ENCODE measurements around the gene STK11IP. TPM values are rescaled to one million over a fixed set of nuclear protein-coding genes. Genes with fewer than 3 reads are reported as not detected.

The STK11IP gene, protein sequence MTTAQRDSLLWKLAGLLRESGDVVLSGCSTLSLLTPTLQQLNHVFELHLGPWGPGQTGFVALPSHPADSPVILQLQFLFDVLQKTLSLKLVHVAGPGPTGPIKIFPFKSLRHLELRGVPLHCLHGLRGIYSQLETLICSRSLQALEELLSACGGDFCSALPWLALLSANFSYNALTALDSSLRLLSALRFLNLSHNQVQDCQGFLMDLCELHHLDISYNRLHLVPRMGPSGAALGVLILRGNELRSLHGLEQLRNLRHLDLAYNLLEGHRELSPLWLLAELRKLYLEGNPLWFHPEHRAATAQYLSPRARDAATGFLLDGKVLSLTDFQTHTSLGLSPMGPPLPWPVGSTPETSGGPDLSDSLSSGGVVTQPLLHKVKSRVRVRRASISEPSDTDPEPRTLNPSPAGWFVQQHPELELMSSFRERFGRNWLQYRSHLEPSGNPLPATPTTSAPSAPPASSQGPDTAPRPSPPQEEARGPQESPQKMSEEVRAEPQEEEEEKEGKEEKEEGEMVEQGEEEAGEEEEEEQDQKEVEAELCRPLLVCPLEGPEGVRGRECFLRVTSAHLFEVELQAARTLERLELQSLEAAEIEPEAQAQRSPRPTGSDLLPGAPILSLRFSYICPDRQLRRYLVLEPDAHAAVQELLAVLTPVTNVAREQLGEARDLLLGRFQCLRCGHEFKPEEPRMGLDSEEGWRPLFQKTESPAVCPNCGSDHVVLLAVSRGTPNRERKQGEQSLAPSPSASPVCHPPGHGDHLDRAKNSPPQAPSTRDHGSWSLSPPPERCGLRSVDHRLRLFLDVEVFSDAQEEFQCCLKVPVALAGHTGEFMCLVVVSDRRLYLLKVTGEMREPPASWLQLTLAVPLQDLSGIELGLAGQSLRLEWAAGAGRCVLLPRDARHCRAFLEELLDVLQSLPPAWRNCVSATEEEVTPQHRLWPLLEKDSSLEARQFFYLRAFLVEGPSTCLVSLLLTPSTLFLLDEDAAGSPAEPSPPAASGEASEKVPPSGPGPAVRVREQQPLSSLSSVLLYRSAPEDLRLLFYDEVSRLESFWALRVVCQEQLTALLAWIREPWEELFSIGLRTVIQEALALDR
- total RNA-seq: 14.2 and 15.4 TPM in 2 replicates

DNA sequence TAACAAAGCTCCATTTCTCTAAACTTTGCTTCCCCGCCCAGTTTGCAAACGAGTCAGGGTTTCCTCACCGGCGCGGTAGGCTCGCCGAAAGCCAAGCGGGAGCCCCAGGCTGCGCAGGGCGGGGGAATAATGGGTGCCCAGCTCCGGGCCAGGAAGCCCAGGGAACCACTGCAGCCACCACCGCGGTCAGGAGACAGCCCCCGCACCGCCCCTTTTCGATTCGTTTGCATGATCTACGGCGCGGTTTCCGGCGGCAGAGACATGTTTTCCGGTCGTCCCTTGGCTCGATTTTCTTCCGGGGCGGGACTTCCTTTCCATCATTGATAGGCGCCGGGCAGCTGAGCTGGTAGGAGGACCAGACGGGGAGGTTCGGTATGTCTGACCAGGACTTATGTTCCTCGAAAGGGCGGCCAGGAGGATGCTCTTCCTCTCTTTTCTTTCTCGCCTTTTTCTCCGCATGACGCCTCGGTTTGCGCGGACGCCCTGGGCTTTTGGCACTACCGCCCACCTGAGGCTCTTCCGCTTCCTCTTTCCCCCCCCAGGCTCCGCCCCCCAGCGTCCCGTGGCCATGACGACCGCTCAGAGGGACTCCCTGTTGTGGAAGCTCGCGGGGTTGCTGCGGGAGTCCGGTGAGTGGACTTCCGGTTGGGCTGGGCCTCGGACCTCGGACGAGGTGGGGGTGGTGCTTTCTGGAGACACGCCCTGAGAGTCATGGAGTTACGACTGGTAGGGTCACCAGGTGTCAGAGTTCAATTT, at the start of gene STK11IP:
STK11IP (plus strand) TSS at position 306 of the 756 bp plus-strand sequence; CDS start at position 569, 263 bp downstream.

DNA sequence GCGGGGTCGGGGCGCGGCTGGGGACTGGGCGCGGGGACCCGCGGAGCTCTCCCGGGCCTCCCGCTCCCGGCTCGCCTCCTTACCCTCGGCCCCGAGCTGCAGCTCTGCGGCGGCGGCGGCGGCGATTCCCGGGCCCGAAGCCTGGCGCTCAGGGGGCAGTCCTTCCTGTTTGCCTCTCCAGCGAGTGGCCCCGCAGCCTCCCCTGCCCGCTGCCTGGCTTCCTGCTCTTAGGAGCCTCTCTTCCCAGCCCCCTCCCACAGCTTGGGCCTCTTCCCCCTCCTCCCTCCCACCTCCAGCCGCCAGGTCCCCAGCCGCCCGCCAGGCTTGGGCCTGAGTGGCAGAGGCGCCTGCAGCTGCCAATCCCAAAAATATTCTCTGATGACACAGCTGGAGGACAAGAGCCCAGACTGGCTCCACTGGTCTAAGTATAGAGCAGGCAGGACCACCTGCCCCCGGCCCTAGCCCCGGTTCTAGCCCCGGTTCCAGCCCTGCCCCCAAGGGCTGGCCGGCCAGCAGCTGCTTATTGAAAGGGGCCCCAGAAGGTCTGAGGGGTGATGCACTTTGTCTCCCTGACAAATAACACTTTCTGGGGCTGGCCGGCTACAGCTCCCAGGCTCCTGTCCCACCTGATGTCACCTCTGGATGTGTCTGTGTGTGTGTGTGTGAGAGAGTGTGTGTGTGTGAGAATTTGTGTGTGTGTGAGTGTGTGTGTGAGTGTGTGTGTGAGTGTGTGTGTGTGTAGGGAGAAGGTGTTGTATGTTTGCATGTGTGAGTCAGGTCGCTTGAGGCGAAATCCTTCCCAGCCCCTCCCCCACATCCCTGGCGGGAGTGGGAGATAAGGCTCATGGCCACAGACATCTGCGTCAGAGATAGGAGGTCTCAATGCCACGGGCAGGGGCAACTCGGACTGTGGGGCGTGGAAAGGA, 26.1 kb upstream of the STK11IP start, which contains the start of gene OBSL1:
OBSL1 (minus strand) TSS at position 229 of the 926 bp plus-strand sequence. CDS start 307 bp downstream, outside the sequence.

DNA sequence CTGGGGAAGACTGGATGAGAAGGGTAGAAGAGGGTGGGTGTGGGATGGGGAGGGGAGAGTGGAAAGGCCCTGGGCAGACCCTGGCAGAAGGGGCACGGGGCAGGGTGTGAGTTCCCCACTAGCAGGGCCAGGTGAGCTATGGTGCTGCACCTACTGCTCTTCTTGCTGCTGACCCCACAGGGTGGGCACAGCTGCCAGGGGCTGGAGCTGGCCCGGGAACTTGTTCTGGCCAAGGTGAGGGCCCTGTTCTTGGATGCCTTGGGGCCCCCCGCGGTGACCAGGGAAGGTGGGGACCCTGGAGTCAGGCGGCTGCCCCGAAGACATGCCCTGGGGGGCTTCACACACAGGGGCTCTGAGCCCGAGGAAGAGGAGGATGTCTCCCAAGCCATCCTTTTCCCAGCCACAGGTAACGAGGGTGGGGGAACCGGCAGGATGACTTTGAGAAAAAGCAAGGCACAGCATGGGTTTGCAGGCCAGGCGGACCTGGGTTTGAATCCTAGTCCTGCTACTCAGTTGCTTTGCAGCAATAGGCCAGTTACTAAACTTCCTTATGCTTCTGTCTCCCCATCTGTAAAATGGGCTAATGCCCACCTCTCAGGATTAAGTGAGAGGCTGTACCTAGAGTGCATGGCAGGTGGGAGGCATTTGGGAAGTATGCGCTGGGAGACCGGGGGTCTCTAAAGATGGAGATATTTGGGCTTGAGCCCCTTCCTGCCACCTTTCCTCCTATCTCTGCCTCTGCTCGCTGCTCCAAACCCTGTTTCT, 25.2 kb upstream of the STK11IP start, which contains the start of gene INHA:
INHA (plus strand) TSS at position 74 of the 765 bp plus-strand sequence; CDS start at position 139, 65 bp downstream.

DNA sequence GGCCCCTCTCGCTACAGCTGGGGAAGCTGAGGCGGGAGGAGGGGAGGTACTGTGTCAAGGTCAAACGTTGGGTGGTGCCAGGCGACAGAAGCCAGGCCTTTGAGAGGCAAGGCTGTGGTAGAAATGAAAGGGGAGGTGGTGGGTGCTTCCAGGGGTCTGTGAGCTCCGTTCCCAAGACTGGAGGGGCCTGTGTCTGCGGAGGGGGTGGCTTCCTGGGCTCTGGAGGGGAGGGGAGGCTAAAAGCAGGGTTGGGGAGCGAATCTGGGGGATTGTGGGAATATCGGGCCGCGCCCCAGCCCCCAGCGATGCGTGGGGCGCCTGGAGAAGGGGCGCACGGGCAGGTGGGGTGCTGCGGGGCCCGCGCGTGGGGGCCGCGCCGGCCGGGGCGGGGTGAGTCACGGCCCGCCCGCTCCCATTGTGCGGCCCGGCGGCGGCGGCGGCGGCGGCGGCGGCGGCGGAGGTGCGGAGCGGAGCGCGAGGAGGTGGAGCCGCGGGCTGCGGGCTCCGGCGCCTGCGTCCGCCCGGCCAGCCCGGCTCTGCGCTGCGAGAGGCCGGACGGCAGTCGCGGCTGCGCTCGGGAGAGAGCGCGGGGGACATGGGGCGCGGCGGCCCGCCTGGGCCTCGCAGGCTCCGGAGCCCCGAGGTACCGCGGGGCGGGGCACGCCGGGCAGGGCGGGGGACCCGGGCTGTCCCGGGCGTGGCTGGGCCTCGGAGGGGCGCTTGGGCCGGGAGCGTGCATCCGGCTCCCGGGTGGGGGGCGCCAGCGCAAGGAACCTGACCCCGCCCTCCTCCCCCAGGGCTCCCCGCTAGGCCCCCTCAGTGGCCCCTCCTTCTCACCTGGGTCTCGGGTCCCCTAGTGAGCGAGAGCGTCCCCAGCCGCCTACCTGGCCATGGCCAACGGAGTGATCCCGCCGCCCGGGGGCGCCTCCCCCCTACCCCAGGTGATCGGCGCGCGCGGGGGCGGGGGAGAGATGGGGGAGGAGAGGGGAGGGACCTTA, 29.7 kb downstream of the STK11IP start, which contains the start of gene SLC4A3:
SLC4A3 (plus strand) TSS at position 528 of the 998 bp plus-strand sequence; CDS start at position 891, 363 bp downstream.

Other genes starting within 250 kb of the STK11IP start
- 50.6 and 59.5 TPM in 2 replicates for gene DNPEP, start 209.9 kb upstream of the STK11IP start, total RNA-seq
- not detected in 2 replicates for gene DES, start 179.5 kb upstream of the STK11IP start, total RNA-seq
- 4.1 and 9.6 TPM in 2 replicates for gene SPEG, start 163.0 kb upstream of the STK11IP start, total RNA-seq
- 26.6 and 49.6 TPM in 2 replicates for gene GMPPA, start 99.0 kb upstream of the STK11IP start, total RNA-seq
- 0.34 TPM in 1 of 2 replicates, not detected in the other for gene ASIC4, start 83.4 kb upstream of the STK11IP start, total RNA-seq
- gene CHPF, start 54.0 kb upstream of the STK11IP start, total RNA-seq: 145 and 201 TPM in 2 replicates
- gene TMEM198, start 53.8 kb upstream of the STK11IP start, total RNA-seq: 0.34 and 0.36 TPM in 2 replicates
- 8.9 and 27.7 TPM in 2 replicates for gene OBSL1, start 26.3 kb upstream of the STK11IP start, total RNA-seq
- gene INHA, start 25.5 kb upstream of the STK11IP start, total RNA-seq: under 0.01 and 0.36 TPM in 2 replicates
- gene SLC4A3, start 29.8 kb downstream of the STK11IP start, total RNA-seq: 1.7 and 6.9 TPM in 2 replicates

All from nasal cavity respiratory epithelium epithelial cell of viscerocranial mucosa (primary cell).